Lower leg skin (tissue), 3 donors: Measurements from ENCODE around the gene LHX6.

Experiments
- CTCF ChIP-seq, 3 donors: fragments of 450-650 bp; IDR thresholded peaks; one replicate each; pipeline ENCODE4 v1.5.1; 2016; ENCODE audit warnings: antibody characterized with exemption in 3 of 3, mild to moderate bottlenecking in 3 of 3, moderate library complexity in 2 of 3
- POLR2A ChIP-seq, 2 donors: fragments of 450-650 bp; IDR thresholded peaks; one replicate each; pipeline ENCODE4 v1.6.1; 2016 to 2017; ENCODE audit warnings: antibody characterized with exemption in 2 of 2, mild to moderate bottlenecking in 1 of 2, moderate library complexity in 1 of 2

- TF ChIP-seq CTCF (IDR thresholded peaks at IDR 0.05) (no peak), POLR2A (IDR thresholded peaks at IDR 0.05) (no peak)
These were observed 31.3 kb downstream of the LHX6 start for GRCh38 chr9:122197426-122197825.
